GM21367 (cell line): ENCODE data around the gene KRTAP21-1.
"Not testable (repeated sequence)": the region's sequence is repeated elsewhere in the genome, so short reads cannot be mapped to it uniquely, and the experiment has no call there.

Experiments used
- ATAC-seq: cut with Tn5 transposase; IDR thresholded peaks from one replicate; pipeline ENCODE4 v1.9.1; 2021; ENCODE audit not compliant: unreplicated experiment

Gene KRTAP21-1

DNA sequence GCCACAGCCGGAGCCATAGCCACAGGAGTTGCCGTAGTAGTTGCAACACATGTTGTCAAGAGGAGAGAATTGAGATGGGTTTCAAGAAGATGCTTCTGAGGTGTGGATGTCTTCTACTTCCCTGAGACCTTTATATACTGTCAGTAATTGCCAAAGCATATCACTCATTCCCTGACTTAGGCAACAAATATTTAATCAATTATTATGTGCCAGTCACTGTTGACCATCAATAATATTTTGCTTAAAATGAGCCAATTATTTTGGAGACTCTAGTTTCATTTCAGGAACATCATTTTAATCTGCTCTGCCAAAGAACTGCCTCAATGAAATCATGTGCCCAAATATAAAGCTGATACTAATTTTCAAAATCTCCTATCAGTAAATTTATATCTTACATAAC lies at the start of gene KRTAP21-1:
Gene KRTAP21-1, minus strand, starts transcription at position 101 of the 400 bp plus-strand sequence. Its CDS starts 50 bp downstream, at position 51.
- ATAC-seq: not testable (repeated sequence)

DNA sequence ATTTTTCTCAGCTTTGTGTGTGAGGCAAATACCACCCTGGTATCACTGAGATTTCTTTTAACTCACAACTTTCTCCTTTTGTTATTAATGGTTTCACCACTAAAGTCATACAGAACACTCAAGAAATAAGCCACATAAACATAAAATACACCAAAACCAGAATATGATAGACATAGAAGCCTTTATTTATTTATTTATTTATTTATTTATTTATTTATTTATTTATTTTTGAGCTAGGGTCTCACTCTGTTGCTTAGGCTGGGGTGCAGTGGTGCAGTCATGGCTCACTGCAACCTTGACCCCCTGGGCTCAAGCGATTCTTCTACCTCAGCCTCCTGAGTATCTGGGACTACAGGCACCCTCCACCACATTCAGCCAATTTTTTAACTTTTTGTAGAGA lies 45.4 kb upstream of the KRTAP21-1 start:
- ATAC-seq: no peak

GRCh38 chr21:30793581-30794314 lies 38.5 kb upstream of the KRTAP21-1 start:
- no peak for ATAC-seq

GRCh38 chr21:30779249-30779648 lies 24.0 kb upstream of the KRTAP21-1 start:
- no peak for ATAC-seq

GRCh38 chr21:30769724-30770431 lies 14.7 kb upstream of the KRTAP21-1 start:
- no peak for ATAC-seq

- ATAC-seq: no peak
Measured at GRCh38 chr21:30760776-30761175, 5.5 kb upstream of the KRTAP21-1 start.

GRCh38 chr21:30758306-30758705 lies 3.1 kb upstream of the KRTAP21-1 start:
- no peak for ATAC-seq

GRCh38 chr21:30747159-30747558 lies 8.1 kb downstream of the KRTAP21-1 start, which contains the start of gene KRTAP21-2:
Gene KRTAP21-2 (minus strand): TSS chr21:30747259. CDS start chr21:30747202, 57 bp downstream.
- no peak for ATAC-seq

DNA sequence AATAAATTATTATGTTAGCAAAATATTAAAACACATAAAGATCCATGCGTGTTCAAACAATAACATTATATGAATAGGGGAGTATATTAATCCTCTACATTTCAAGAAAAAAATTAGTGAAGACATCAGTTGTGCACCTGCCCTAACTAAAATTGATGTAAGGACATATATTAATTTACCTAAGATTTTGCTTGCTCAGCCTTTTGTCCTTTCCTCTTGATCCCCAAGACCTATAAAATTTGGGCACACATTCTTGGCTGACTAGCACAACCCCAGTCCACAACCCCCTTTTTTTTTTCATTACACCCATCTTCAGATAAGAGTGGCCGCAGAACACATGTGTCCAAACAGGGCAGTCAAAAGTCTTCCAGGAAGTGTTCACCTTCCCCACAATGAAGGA lies 14.8 kb downstream of the KRTAP21-1 start:
- no peak for ATAC-seq

DNA sequence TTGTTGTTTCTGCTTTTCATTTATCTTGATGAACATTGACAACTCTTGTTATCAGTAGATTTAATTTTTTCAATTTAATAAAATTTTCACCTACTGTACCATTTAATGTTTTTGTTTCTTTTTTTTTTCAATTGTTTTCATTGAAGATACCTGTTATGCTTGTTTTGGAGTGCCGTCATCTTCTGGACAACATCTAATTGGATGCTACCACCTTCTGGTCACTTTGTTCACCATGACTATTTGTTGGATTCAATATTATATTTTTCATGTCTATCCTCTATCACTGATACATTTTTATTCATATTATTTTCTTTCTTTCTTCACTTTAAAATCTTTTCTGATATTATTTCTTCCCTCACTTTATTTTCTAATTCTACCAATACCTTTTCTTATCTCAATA lies 22.2 kb downstream of the KRTAP21-1 start:
- no peak for ATAC-seq

DNA sequence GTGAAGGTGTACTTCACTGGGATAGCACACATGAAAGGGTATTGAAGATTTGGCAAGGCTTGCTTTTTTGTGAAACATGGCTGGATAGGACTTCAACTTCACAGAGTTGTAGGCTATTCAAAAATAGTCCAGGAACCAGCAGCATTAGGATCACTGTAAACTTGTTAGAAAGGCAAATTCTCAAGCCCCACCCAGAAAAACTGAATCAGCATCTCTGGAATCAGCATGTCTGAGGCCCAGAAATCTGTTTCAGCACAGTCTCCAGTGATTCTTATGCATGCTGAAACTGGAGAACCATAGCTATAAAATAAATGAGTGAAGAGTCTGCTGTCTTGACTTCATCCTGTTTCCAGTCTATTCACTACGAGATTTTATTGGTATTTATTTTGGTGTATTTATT lies 28.5 kb downstream of the KRTAP21-1 start:
- ATAC-seq: no peak

GRCh38 chr21:30719401-30719800 lies 35.8 kb downstream of the KRTAP21-1 start:
- ATAC-seq: no peak

DNA sequence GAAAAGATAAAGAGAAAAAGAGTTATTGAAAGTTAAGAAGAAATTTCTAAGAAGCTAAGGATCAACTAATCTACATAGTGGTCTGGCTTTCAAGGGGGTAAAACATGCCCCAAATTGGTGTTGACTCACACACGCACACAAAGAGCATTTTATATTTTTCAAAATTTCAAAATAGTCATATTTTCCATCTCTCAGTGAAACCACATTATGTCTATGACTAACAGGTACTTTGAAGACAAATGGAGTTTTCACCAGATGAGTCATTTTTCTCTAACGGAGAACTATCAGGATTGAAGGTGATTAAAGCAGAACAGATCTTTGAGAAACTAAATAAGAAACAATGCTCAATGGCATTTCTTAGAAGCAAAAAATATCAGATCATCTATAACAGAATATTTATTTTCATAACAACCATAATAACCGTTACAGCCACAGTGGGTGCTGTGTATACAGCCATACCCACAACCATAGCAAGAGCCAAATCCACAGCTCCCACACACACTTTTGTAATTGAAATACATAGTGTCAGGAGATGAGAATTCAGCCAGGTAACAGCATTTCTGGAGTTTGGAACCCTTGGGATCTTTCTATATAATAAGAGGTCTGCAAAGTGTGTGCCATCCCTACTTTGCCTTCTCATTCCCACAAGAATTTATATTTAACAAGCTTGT lies 36.9 kb downstream of the KRTAP21-1 start, which contains the start of gene KRTAP21-3:
Gene KRTAP21-3, minus strand, starts transcription at position 539 of the 671 bp plus-strand sequence. Its CDS starts 18 bp downstream, at position 521.
- no peak for ATAC-seq

GRCh38 chr21:30717105-30717504 lies 38.1 kb downstream of the KRTAP21-1 start:
- no peak for ATAC-seq

DNA sequence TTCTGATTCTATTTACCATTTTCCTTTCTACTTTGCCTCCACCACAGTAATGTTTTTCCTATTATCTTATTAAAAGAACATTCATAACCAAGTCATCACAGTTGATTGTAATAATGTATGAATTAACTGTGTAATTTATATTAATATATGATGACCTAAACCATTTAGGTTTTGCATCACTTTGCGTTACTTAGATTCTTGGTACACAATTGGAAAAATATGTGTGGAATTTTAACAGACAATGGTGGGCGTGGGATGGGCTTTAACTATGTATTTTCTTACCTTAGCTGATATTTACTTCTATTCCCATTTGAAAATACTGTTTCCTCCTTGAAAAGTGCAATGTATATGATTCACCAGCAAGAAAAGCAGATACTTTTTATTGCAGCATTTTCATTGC lies 40.3 kb downstream of the KRTAP21-1 start:
- ATAC-seq: no peak

DNA sequence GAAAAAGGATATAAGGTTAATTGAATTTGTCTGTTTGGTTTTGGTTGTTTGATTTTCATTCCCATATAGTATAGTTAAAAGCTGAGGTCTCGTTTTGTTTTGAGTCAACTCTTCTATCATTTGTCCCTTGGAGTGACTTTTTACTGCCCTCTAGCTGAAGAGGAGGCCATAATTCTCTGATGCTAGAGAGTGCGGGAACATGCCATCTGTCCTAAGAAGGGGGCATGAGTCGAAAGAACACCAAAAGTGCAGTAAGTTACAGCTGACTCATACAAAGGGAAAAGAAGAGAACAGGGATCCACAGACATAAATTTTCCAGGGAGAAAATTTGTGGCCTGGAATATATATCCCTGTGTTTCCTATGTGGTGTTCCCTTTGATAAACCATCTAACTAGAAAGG lies 40.8 kb downstream of the KRTAP21-1 start:
- no peak for ATAC-seq

DNA sequence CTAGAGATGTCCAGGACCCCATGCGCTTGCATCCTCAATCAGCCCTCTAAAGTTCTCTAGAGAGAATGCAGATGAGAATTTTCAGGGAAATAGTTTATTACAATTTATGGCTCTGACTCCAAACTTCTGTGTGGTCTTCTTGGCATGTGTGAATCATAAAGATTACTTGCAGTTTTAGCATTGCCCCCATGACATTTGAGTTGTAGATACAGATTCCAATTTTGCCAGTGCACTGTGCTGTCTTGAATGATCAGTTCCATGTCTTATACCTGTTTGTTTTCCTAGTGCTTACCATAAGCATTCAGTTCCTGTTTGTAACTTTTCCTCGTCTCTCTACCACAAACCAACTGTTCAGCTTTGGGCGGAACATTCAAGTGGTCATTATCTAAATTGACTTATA lies 41.5 kb downstream of the KRTAP21-1 start:
- ATAC-seq: no peak

DNA sequence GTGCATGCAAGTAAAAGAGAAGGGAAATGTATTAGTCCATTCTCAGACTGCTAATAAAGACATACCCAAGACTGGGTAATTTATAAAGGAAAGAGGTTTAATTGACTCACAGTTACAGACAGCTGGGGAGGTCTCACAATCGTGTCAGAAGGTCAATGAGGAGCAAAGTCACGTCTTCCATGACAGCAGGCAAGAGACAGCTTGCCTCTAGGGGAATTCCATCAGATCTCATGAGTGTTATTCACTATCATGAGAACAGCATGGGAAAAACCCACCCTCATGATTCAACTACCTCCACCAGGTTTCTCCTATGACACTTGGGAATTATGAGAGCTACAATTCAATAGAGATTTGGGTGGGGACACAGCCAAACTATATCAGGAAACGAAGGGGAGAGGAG lies 44.7 kb downstream of the KRTAP21-1 start:
- no peak for ATAC-seq

DNA sequence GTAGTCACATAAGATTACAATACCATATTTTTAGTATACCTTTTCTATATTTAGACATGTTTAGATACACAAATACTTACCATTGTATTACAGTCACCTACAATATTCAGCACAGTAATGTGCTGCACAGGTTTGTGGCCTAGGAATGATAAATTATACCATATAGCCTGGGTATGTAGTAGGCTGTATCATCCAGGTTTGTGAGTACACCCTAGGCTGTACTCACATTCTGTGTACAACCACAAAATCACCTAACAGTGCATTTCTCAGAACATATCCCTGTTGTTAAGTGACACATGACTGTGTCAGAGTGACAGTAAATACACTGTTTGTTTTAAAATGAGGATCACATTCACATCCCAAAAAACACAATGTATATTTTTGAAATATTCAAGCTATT lies 47.8 kb downstream of the KRTAP21-1 start:
- ATAC-seq: no peak
